NCI-H2171 treated with DMSO at 0.1 percent for 48 hours (cell line): ENCODE data around the gene OR1S2.
"Not testable (repeated sequence)": the region's sequence is repeated elsewhere in the genome, so short reads cannot be mapped to it uniquely, and the experiment has no call there.

Source experiments
- DNase-seq: peaks from one replicate; lab custom pipeline; 2025; lab: John Stamatoyannopoulos, UW

The OR1S2 gene, protein sequence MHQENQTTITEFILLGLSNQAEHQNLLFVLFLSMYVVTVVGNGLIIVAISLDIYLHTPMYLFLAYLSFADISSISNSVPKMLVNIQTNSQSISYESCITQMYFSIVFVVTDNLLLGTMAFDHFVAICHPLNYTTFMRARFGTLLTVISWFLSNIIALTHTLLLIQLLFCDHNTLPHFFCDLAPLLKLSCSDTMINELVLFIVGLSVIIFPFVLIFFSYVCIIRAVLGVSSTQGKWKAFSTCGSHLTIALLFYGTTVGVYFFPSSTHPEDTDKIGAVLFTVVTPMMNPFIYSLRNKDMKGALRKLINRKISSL

DNA sequence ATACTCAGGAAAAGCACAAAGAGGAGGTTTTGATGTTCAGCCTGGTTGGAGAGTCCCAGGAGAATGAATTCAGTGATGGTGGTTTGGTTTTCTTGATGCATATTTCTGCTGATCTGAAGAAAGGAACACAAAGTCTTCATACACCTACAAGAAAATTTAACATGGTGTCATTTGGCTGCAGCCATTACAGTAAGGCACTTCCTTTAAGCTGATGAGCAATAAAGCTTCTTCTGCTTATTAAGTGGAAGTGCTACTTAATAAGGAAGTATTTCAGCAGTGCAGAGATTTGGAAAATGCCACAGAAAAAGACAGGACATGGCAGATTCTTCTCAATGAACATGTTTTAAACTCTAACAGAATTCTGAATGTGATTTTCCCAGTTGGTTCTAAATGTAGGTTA is at the start of gene OR1S2:
Gene OR1S2, minus strand, starts transcription at position 101 of the 400 bp plus-strand sequence. Its CDS starts 0 bp downstream, at position 101.
- no peak for DNase-seq

DNA sequence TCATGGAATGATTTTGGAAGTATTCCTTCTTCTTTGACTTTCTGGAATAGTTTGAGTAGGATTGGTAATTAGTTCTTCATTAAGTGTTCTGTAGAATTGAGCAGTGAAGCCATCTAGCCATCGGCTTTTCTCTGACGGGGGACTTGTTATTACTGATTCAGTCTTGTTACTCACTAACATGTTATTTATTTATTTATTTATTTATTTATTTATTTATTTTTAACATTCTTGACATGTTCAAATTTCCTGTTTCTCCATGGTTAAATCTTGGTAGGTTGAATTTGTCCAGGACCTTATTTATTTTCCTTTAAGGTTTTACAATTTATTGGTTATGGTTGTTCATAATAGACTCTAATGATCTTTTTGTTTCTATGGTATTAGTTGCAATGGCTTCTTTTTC is 40.0 kb upstream of the OR1S2 start:
- no peak for DNase-seq

DNA sequence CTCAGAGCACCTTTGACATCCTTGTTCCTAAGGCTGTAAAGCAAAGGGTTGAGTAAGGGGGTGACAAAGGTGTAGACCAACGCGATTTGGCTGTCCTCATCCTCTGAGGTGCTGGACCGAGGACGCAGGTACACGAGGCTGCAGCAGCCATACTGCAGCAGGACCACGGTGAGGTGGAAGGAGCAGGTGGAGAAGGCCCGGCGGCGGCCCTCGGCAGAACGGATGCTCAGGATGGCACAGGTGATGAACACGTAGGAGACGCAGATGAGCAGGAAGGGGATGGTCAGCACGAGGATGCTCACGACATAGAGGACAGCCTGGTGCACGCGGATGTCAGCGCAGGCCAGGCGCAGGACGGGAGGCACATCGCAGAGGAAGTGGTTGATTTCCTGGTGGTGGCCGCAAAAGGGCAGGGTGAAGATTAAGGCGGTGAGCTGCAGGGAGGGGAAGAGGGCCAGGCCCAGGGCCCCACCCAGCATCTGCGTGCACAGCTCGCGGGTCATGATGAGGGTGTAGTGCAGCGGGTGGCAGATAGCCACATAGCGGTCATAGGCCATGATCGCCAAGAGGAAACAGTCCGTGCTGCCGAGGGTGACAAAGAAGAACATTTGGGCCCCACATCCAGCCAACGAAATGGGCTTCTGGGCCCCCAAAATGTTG is 24.1 kb upstream of the OR1S2 start:
- no peak for DNase-seq

DNA sequence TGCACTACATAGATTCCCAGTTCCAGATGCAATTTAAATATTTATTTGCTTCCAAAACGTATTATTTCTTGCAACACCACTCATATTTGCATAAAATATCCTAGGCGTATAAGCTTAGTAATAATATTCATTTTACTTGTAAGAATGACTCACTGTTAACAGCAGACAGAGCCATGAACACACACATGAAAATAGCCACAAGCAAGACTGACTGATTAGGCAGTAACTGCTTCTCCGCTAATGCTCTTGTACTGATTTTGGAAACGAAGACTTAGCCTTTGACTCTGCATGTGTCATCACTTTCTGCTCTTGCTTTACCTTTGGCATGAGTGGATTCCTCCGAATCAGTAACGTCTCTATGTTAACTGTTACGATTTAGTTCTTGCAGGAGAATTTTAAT is 18.8 kb upstream of the OR1S2 start:
- DNase-seq: no peak

DNA sequence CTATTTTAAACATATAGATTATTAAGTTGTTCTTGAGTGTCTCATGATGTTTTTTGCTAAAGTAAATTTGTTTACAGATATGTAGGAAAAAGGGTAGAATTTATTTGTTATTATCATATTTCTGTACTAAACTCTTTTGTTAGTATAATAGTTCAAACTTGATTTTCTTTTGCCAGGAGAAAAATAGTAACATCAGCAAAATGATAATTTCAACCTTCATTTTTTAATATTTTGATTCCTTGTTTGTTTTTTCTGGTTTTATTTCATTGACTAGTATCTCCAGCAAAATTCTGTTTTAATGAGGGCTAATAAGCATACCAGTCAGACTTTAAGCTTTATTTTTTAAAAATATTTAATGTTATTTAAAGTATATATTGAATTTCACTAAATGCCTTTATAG is 12.5 kb upstream of the OR1S2 start:
- DNase-seq: no peak

DNA sequence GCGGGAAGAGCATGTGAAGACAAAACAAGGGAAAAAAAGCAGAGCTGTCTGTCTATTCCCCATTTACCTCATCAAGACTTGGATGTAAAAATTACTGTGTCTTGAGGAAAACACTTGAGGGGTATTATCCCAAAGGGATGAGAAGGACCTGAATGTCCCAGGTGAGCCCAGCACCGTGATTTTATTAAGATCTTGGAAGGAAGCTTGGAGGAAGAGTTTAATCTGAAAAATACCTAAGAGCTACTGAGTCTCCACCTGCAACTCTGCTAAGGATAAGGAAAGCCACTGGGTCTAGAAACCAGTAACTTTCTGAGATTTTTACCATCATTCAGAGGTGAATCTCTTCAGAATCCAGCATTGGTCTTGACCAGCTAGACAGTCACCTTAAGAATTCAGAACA is 8.5 kb upstream of the OR1S2 start, which contains the start of gene OR1S1:
Gene OR1S1, plus strand, starts transcription at position 301 of the 400 bp plus-strand sequence.
- not testable (repeated sequence) for DNase-seq

DNA sequence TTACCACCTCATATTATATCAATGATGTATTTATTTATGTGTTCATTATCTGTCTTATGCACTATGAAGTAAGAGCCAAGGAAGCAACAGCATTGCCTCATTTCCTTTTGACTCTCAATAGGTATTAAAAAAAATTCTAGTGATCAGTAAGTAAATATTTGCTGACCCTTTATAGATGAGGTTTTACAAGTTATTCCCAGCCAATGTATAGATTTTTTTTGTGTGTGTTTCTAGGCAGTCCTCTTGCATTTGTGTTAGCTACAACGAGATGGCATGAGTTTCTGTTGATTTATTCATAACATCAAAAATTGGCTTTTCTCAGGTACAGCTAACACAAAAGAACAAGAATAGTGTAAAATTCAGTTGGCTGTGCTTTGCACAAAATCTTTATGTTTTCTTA is 4.7 kb downstream of the OR1S2 start:
- DNase-seq: no peak

DNA sequence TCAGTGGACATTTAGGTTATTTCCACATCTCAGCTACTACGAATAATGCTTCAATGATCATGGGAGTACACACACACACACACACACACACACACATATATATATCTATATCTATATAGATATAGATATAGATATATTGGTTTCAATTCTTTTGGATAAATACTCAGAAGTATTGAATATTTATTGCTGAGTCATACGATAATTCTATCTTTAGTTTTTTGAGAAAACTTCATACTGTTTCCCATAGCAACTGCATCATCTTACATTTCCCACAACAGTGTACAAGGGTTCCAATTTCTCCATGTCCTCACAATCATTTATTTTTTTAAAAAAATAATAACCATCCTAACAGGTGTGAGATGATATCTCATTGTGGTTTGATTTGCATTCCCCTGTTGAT is 8.0 kb downstream of the OR1S2 start:
- no peak for DNase-seq

DNA sequence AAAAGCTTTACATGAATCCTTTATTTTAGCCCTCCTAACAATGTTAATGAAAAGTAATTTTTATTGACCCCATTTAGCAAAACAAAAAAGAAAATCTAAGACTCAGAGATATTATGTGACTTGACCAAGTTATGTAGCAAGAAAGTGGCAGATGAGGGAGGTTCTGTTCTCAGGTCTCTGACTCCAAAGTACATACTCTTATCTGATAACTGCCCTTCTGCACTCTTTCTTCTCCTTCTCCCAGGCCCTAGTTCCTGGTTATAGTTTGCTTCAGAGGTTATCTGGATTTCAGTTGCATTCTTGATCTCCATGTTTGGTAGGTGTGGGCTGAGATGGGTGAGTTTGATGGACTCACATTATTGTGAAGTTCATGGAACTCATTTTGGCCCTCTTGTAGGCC is 10.6 kb downstream of the OR1S2 start:
- no peak for DNase-seq

DNA sequence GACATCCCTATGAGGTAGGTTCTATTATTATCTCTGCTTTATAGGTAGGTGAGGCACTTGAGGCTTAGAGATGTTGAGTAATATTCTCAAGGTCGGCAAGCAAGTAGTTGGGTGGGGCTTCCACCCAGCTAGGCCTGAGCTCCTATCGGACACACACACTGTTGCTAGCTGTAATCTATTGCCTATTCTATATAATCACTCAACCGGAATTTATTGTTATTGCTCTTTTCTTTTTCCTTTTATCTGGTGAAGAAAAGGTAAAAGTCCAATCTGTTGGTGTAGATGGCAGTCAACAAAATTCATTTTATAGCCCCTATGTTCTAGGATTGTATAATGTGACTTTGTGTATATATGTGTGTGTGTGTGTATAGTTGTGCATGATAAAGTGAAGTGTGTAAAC is 11.7 kb downstream of the OR1S2 start:
- no peak for DNase-seq

DNA sequence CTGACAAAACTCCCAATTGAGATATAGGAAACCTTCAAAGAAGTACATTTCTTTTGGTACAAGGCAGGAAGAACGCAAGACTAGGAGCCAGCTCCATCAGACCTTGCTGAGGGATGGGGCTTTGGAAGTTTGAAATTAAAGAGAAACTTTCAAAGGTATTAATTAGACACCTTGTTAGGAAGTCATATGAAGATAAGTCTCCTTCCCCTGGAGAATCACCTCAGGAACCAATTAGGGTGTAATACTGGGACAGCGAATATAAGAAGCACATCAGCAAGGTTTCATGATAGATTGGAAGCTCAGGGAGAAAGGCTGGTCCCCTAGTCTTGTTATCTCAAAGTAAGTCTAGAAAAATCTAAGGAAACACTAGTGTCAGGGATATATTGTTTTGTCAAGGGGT is 15.2 kb downstream of the OR1S2 start, which contains the start of gene OR9Q2:
Gene OR9Q2, plus strand, starts transcription at position 301 of the 400 bp plus-strand sequence. CDS start 1,421 bp downstream, outside the sequence.
- DNase-seq: no peak

DNA sequence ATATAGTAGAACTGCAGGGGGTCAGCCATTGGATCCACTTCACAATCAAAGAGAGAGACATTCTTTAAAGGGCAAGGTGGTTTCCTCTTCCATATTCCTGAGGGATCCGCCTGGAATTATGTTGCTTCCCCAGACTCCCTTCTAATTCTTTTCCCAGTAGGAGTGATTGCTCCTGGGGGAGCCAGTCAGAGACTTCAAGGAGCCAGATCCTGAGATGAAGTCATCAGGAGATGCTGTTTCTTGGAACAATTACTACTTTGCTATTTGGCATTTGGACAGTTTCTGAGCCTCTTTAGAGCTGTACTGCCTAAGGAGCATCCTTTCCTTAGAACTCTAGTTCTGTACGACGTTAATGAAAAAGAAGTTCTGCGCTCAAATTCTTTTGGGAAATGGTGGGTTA is 17.0 kb downstream of the OR1S2 start:
- no peak for DNase-seq

DNA sequence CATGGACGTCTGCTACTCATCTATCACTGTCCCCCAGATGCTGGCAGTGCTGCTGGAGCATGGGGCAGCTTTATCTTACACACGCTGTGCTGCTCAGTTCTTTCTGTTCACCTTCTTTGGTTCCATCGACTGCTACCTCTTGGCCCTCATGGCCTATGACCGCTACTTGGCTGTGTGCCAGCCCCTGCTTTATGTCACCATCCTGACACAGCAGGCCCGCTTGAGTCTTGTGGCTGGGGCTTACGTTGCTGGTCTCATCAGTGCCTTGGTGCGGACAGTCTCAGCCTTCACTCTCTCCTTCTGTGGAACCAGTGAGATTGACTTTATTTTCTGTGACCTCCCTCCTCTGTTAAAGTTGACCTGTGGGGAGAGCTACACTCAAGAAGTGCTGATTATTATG is 24.3 kb downstream of the OR1S2 start:
- DNase-seq: no peak

DNA sequence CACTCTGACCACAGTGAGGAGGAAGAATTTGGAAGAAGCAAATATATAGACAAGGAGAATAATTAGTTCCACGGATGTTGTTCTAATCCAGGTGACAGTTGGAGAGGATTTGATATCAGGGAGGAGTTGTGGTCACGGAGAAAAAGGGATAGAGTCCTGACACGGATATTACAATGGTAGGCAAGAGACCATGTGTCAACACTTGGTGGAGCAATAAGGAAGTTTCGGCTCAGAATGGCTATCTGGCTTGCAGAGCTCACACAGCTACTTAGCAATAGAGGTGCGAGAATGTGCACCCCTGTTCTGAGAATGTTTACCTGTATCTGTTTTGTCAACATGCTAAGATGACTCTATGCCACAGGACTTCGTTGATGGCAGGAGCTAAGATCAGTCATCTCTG is 25.5 kb downstream of the OR1S2 start:
- DNase-seq: no peak

DNA sequence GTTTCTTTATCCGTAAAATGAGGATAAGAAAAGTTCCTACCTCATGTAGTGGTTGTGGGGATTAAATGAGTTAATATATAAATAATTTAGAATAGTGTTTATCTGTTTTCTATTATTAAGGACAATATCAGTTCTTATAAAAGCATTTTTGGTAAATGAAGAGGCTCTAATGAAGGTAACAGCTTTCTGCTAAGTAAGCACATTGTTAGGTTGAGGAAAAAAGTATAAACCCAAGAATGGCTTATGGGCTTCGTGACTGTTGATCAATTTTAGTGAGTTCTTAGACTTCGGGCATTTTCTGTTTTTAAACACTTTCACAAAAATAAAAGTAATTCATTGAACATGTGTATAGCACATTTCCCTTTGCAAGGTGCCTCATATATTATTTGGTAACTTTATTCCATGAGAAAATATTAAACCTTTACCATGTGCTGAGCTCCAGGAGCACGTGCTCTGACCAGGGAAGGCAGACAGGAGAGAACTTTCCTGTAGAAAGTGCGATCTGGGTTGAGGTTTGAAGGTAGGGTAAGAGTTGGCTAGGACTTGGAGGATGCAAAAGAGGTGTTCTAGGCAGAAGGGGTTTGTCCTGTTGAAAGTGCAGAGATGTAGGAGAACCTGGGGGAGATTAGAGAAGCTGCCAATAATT is 26.4 kb downstream of the OR1S2 start:
- no peak for DNase-seq

DNA sequence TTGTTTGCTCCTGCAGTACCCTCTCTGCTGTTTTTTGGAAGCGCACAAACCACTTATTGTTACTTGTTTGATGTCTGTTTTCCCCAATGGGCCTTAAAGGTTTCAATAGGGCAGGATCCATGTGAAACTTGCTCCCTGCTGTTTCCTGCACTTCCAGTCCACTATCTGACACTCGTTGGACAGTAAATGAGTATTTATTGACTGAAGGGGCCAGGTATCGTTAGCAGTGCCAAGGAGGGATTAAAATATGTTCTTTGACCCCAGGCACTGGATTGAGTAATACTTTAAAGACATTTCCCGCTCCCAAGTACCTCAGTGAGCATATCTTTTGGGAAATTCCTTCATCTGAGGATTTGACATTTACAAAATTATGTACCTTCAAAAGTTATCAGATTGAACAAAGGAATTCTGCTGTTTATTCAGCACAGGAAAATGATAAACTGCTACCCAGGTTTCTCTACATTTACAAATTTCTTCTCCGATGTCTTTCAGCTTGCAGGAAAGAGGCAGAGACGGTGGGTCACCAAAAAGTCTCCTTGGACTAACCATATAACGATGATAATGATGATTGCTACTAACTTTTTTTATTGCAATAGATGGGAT is 38.3 kb downstream of the OR1S2 start:
- DNase-seq: no peak

DNA sequence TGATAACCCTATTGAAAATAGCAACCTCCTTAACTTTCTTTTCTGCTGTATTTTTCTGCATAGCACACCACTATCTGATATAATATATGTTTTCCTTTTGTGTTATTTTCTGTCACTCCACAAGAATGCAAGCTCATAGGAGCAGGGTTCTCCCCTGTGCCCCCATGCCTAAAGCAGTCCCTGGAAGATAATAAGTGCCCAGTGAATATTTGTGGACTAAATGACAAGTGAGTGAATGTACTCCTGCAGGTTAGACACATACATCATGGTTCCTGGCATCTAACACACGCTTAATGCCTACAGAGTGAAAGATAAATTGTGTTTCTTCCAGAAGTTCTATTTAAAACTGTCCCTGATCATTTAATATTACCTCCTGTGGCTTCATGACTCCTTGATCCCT is 39.0 kb downstream of the OR1S2 start:
- DNase-seq: no peak

DNA sequence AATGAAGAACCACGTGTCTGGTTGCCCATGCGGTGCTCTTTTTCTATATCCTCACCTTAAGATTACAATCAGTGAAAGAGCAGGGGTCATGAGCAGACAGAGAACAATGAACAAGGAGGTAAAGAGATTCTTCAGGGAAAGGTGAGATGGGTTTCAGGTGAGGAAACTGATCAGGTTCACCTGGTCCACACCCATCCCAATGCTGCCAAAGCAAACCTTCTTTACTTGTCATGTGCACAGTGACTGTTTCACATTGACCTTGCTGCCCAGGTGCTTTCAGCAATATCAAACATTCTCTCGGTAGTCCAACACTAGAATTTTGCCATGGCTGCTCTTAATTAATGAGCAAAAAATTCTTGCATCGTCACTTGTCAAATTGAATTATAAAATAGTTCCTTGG is 39.6 kb downstream of the OR1S2 start:
- DNase-seq: no peak
